ENCODE data around the gene HLA-G.
"Not testable (repeated sequence)": the region's sequence is repeated elsewhere in the genome, so short reads cannot be mapped to it uniquely, and the experiment has no call there.

Gene HLA-G

DNA sequence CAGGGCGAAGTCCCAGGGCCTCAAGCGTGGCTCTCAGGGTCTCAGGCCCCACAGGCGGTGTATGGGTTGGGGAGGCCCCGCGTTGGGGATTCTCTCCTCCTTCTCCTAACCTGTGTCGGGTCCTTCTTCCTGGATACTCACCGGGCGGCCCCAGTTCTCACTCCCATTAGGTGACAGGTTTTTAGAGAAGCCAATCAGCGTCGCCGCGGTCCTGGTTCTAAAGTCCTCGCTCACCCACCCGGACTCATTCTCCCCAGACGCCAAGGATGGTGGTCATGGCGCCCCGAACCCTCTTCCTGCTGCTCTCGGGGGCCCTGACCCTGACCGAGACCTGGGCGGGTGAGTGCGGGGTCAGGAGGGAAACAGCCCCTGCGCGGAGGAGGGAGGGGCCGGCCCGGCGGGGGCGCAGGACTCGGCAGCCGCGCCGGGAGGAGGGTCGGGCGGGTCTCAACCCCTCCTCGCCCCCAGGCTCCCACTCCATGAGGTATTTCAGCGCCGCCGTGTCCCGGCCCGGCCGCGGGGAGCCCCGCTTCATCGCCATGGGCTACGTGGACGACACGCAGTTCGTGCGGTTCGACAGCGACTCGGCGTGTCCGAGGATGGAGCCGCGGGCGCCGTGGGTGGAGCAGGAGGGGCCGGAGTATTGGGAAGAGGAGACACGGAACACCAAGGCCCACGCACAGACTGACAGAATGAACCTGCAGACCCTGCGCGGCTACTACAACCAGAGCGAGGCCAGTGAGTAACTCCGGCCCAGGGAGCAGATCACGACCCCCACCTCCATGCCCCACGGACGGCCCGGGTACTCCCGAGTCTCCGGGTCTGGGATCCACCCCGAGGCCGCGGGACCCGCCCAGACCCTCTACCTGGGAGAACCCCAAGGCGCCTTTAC, at the start of gene HLA-G:
HLA-G (plus strand) TSS at position 247 of the 892 bp plus-strand sequence; CDS start at position 267, 20 bp downstream.
- ChIA-PET CTCF (no interaction called here), POLR2A (no interaction called here)
- TF ChIP-seq CTBP1 (IDR thresholded peaks at IDR 0.05; ENCODE audit: borderline replicate concordance) (no peak), NFRKB (IDR thresholded peaks at IDR 0.05) (no peak), HDGF (IDR thresholded peaks at IDR 0.05; ENCODE audit: borderline replicate concordance) (no peak), FOXM1 (IDR thresholded peaks at IDR 0.05; ENCODE audit: borderline replicate concordance) (no peak), BHLHE40 (IDR thresholded peaks at IDR 0.05; ENCODE audit: borderline replicate concordance) (no peak)
- TF ChIP-seq, protein P1, sequence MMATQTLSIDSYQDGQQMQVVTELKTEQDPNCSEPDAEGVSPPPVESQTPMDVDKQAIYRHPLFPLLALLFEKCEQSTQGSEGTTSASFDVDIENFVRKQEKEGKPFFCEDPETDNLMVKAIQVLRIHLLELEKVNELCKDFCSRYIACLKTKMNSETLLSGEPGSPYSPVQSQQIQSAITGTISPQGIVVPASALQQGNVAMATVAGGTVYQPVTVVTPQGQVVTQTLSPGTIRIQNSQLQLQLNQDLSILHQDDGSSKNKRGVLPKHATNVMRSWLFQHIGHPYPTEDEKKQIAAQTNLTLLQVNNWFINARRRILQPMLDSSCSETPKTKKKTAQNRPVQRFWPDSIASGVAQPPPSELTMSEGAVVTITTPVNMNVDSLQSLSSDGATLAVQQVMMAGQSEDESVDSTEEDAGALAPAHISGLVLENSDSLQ (IDR thresholded peaks at IDR 0.05) = no peak
- no peak for DNase-seq (ENCODE audit: extremely low spot score)

GRCh38 chr6:29780019-29780698, 47.5 kb upstream of the HLA-G start:
- CTCF ChIA-PET; POLR2A ChIA-PET; DNase-seq (ENCODE audit: extremely low spot score): not testable (repeated sequence)

DNA sequence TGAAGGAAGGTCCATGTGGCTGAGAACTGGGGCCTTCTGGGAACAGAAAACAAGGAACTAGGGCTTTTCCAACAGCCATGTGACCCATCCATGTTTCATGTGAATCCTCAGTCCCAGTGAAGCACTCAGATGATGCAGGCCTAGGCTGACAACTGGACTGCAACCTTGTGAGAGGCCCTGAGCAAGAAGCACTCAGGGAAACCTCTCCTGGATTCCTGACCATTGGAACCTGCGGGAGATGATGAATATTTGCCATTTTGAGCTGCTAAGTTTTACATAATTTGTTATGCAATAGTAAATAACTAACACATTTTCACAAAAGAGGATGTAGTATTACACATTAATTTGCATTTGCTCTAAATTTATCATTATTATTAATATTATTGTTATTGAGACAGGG, 38.4 kb upstream of the HLA-G start:
- TF ChIP-seq SUZ12 (IDR thresholded peaks at IDR 0.05) (no peak), NFRKB (IDR thresholded peaks at IDR 0.05) (no peak), BHLHE40 (IDR thresholded peaks at IDR 0.05; ENCODE audit: borderline replicate concordance) (no peak), TARDBP (IDR thresholded peaks at IDR 0.05) (no peak), HDGF (IDR thresholded peaks at IDR 0.05; ENCODE audit: borderline replicate concordance) (no peak), CTBP1 (IDR thresholded peaks at IDR 0.05; ENCODE audit: borderline replicate concordance) (no peak), SP1 (IDR thresholded peaks at IDR 0.05) (no peak)
- TF ChIP-seq, protein P1 (IDR thresholded peaks at IDR 0.05) = no peak
- CTCF ChIA-PET = no interaction called here
- POLR2A ChIA-PET = no interaction called here
- no peak for DNase-seq (ENCODE audit: extremely low spot score)

- TF ChIP-seq, protein P1 (IDR thresholded peaks at IDR 0.05) = no peak
- no peak for TF ChIP-seq FOXK2 (IDR thresholded peaks at IDR 0.05)
- TF ChIP-seq CTBP1 (IDR thresholded peaks at IDR 0.05; ENCODE audit: borderline replicate concordance) = no peak
- no peak for TF ChIP-seq FOXM1 (IDR thresholded peaks at IDR 0.05; ENCODE audit: borderline replicate concordance)
- no peak for TF ChIP-seq ZNF384 (IDR thresholded peaks at IDR 0.05)
- TF ChIP-seq L3MBTL2 (conservative IDR thresholded peaks at IDR 0.05) = no peak
- no peak for TF ChIP-seq ARNT (IDR thresholded peaks at IDR 0.05)
- TF ChIP-seq LEF1 (IDR thresholded peaks at IDR 0.05; ENCODE audit: borderline replicate concordance) = no peak
- TF ChIP-seq ELF4 (IDR thresholded peaks at IDR 0.05) = no peak
- no peak for TF ChIP-seq SUZ12 (IDR thresholded peaks at IDR 0.05)
- TF ChIP-seq HDGF (IDR thresholded peaks at IDR 0.05; ENCODE audit: borderline replicate concordance) = no peak
- no peak for DNase-seq (ENCODE audit: extremely low spot score)
- ChIA-PET POLR2A (no interaction called here), CTCF (no interaction called here)
Observed at GRCh38 chr6:29790626-29791025, 37.0 kb upstream of the HLA-G start.

DNA sequence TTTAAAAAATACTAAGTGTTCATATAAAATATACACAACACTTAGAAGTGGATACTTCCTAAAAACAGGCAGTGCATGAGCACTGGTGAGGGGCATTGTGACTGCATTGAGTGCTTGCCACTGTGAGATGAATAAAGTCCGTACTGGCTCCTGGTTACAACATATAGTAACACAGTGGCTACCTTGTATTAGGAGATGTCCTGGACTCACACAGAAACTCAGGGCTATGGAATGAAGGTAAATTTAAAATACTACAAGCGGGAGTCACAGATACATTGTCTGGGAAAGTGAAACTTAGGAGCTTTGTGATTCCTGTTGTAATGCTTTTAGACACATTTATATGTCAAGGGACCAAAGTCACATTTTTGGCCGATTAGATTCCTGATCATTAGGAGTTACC, 36.5 kb upstream of the HLA-G start:
- no peak for TF ChIP-seq TARDBP (IDR thresholded peaks at IDR 0.05)
- no peak for TF ChIP-seq SUZ12 (IDR thresholded peaks at IDR 0.05)
- no peak for TF ChIP-seq SP1 (IDR thresholded peaks at IDR 0.05)
- no peak for TF ChIP-seq FOXK2 (IDR thresholded peaks at IDR 0.05)
- TF ChIP-seq CTBP1 (IDR thresholded peaks at IDR 0.05; ENCODE audit: borderline replicate concordance) = no peak
- TF ChIP-seq L3MBTL2 (conservative IDR thresholded peaks at IDR 0.05) = no peak
- no peak for TF ChIP-seq ARNT (IDR thresholded peaks at IDR 0.05)
- TF ChIP-seq, protein P1 (IDR thresholded peaks at IDR 0.05) = no peak
- TF ChIP-seq LEF1 (IDR thresholded peaks at IDR 0.05; ENCODE audit: borderline replicate concordance) = no peak
- TF ChIP-seq FOXM1 (IDR thresholded peaks at IDR 0.05; ENCODE audit: borderline replicate concordance) = no peak
- no peak for TF ChIP-seq FOXA1 (IDR thresholded peaks at IDR 0.05)
- no peak for TF ChIP-seq HDGF (IDR thresholded peaks at IDR 0.05; ENCODE audit: borderline replicate concordance)
- no peak for TF ChIP-seq BHLHE40 (IDR thresholded peaks at IDR 0.05; ENCODE audit: borderline replicate concordance)
- TF ChIP-seq ELF4 (IDR thresholded peaks at IDR 0.05) = no peak
- TF ChIP-seq ZNF384 (IDR thresholded peaks at IDR 0.05) = no peak
- no peak for TF ChIP-seq NFRKB (IDR thresholded peaks at IDR 0.05)
- DNase-seq (ENCODE audit: extremely low spot score) = no peak
- ChIA-PET CTCF (no interaction called here), POLR2A (no interaction called here)

- CTCF ChIA-PET = no interaction called here
- TF ChIP-seq LEF1 (IDR thresholded peaks at IDR 0.05; ENCODE audit: borderline replicate concordance) (no peak), FOXK2 (IDR thresholded peaks at IDR 0.05) (no peak), TARDBP (IDR thresholded peaks at IDR 0.05) (no peak), ARNT (IDR thresholded peaks at IDR 0.05) (no peak), FOXM1 (IDR thresholded peaks at IDR 0.05; ENCODE audit: borderline replicate concordance) (no peak)
- no peak for DNase-seq (ENCODE audit: extremely low spot score)
- POLR2A ChIA-PET = no interaction called here
Observed at GRCh38 chr6:29791786-29792122, 35.9 kb upstream of the HLA-G start.

Data from HEK293T (cell line).